ENCODE measurements around the gene RNF187. TPM values are rescaled to one million over a fixed set of nuclear protein-coding genes. Genes with fewer than 3 reads are reported as not detected.

The RNF187 gene
- 32.7 TPM for total RNA-seq (ENCODE audit: insufficient read depth, low replicate concordance)

DNA sequence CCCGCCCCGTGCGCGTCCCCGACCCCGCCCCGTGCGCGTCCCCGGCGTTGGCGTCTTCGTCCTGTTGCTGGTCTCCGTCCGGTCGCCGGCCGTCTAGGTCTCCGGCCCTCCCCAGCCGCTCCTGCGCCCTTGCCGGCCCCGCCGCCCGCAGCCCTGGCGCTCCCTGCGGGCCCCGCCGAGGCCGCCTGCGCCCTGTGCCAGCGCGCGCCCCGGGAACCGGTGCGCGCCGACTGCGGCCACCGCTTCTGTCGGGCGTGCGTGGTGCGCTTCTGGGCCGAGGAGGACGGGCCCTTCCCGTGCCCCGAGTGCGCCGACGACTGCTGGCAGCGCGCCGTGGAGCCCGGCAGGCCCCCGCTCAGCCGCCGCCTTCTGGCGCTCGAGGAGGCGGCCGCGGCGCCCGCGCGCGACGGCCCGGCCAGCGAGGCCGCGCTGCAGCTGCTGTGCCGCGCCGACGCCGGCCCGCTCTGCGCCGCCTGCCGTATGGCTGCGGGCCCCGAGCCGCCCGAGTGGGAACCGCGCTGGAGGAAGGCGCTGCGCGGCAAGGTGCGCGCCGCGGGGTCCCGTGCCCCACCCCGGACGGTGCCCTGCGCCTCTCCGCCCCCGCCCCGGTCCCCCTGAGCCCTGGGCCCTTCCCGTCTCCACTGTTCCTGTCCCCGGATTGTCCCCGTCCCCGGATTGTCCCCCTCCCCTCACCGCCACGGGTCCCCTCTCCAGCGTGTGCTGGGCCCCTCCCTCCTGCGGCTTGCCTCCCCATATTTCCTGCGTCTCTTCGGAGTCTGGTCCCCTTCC lies at the start of gene RNF187:
TSS of gene RNF187 (plus strand) at position 47 of the 789 bp plus-strand sequence.
- DNase-seq (ENCODE audit: low spot score): no peak

DNA sequence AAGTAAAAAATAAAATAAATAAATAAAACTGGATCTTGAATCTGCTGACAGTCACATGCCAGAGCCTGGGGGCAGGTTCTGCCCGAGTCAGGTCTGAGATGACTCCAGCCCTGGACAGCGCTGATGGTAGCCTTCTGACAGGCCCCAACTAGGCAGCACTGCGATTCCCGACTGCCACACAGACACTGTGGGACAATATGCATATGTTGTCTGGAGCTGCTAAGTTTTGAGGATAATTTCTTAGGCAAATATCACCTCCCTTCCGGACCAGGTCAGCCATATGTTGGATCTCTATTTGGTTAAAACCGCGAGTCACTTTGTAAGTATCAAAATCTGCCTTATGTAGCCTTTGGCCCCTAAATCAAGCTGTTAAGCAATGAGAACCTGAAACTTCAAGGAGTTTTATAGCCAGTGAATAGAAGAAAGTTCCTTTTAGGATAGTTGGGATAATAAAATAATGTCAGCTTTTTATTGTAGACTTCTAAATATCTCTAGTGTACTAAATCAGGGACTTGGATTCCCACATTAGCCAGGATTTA lies 49.7 kb upstream of the RNF187 start:
- DNase-seq (ENCODE audit: low spot score): no peak

DNA sequence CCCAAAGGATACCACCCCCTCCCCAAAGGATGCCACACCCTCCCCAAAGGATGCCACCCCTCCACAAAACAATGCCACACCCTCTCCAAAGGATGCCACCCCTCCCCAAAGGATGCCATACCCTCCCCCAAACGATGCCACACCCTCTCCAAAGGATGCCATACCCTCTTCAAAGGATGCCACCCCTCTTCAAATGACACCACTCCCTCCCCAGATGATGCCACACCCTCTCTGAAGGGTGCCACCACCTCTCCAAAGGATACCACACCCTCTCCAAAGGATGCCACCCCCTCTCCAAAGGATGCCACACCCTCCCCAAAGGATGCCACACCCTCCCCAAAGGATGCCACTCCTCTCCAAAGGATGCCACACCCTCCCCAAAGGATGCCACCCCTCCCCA lies 48.9 kb upstream of the RNF187 start:
- DNase-seq (ENCODE audit: low spot score): no peak

DNA sequence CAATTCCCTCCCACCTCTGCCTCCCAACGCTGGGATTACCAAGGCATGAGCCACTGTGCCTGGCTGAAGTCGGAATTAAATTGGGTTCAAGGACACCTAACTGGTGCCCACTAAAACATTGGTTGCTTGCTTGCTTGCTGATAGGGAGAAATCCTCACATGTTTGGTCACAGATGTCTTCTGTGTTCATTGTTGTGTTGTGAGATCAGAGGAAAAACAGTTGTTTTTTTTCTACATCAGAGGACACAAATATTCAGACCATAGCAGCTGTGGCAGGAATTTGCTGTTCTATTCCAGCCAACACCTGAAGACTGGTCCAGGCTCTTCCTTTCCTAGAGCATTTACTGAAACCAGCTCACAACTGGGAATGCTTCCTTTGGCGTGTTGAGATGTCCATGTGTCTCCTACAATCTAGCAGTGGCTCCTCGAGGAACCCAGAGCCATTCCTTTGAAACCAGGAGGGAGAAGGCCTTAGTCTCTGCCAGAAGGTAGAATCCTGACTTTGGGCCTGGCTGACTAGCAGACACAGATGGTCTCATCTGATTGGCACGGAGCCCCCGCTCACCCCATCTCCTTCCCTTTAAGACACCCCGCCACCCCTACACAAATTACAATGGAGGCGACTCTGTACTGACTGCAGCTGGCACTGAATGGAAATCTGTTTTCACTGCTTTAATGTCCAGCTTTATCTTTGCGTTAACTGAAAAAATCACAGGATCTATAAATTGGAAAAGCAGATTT lies 46.3 kb upstream of the RNF187 start:
- DNase-seq (ENCODE audit: low spot score): no peak

DNA sequence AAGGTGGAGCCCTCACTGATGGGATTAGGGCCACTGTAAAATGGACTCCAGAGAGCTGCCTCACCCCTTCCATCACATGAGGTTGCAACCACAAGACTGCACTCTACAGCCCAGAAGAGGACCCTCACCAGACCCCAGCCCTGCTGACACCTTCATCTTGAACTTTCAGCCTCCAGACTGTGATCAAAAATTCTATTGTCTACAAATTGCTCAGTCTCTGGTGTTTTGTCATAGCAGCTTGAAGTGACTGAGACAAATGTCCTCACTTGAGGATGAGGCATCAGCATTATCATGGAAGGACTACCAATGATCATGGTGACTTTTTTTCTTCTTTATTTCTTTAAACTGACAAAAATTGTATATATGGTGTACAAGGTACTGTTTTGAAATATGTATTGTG lies 43.8 kb upstream of the RNF187 start:
- DNase-seq (ENCODE audit: low spot score): no peak

DNA sequence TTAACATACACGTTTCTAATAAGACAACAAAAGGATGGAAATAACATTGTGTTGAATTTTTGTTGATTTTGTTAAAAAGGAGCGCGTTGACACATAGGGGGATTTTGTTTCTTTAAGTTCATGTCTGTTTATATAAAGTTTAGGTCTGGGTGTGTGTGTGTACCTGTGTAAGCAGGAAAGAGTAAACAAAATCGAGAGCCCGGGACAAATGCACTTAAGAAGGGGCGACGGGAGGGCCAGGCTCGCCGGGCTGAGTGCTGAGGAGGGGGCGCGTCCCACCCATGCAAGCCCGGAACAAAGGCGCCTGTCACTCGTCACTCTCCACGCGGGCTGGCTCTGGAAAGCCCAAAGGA lies 41.7 kb upstream of the RNF187 start:
- no peak for DNase-seq (ENCODE audit: low spot score)

DNA sequence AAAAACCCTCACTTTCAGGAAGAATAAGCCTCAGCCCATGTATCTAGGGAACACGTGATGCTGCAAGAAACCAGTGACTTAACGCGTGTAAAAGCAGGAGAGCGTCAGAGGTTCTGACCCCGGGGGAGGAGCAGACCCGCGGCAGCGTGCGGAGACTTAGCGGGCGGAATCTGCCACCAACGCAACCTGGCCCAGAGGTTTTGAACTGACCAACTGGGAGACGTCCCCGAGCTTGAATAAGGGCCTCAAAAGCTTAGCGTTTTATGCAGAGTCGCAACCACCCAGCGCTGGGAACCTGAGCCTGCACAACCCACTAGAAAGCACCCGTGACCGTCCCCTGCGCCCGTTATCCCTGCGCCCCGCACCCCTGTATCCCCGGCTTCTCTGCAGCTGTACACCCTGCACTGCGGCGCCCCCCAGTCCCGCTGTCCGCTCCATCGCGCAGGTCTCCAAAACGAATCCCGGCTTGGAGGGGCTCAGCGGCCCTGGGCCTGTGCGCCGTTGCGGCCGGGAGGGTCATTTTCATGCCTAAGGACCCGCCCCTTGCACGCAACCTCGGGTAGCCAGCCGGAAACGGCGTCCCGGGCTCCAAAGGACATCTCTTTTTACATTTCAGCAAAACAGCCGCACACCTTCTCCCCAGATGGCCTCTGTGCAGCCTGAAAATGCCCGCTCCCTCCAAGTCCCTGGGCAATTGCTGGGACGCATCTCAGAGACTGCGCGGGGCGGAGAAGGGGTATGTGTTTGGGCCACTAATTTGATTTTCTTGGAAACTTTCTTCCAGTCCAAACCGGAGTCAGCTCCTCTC lies 41.1 kb upstream of the RNF187 start:
- peak; percentile 60 for DNase-seq (ENCODE audit: low spot score)

DNA sequence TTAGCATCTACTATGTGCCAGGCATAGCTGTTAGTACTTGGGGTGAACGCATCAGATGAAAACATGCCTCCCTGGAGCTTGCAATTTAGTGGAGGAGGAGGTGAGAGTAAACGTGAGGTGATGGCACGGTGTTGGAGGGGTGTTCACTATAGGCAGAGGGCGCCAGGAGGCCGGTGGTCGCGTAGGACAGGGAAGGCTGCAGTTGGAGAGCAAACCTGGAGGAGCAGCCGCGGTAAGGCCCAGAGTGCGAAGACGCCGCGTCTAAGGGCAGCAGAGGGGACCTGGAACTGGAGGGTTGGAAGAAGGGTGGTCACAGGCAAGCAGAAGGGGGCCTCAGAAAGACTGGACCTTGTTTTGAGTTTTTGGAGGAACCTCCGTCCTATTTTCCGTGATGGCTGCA lies 40.3 kb upstream of the RNF187 start:
- no peak for DNase-seq (ENCODE audit: low spot score)

DNA sequence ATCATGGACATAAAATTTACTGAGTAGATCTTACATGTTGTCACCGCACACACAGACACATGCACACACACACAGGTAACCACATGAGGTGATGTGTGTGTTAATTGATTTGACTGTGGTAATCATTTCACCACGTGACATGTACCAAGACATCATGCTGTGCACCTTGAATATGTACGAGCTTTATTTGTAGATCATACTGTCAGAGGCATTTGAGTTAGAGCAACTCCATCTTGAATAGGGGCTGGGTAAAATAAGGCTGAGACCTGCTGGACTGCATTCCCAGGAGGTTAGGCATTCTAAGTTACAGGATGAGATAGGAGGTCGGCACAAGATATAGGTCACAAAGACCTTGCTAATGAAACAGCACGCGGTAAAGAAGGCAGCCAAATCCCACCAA lies 38.8 kb upstream of the RNF187 start:
- no peak for DNase-seq (ENCODE audit: low spot score)

DNA sequence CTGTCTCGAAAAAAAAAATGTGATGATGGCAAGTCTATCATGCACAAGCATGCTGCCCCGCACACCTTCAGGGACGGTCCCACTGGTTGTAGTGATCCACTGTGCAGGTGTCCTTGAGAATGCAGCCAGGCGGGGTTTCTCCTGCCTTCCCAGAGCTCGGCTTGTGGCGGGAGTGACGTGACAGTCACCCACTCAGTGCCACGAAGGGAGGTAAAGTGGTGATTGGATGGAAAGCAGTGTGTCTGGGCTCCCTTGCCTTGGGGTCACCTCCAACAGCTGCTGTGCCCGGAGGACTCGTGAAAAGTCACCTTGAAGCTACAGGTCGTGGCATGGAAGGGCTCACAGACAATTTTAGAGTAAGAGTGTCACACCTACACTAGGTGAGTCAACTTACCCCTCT lies 37.0 kb upstream of the RNF187 start:
- DNase-seq (ENCODE audit: low spot score): no peak

DNA sequence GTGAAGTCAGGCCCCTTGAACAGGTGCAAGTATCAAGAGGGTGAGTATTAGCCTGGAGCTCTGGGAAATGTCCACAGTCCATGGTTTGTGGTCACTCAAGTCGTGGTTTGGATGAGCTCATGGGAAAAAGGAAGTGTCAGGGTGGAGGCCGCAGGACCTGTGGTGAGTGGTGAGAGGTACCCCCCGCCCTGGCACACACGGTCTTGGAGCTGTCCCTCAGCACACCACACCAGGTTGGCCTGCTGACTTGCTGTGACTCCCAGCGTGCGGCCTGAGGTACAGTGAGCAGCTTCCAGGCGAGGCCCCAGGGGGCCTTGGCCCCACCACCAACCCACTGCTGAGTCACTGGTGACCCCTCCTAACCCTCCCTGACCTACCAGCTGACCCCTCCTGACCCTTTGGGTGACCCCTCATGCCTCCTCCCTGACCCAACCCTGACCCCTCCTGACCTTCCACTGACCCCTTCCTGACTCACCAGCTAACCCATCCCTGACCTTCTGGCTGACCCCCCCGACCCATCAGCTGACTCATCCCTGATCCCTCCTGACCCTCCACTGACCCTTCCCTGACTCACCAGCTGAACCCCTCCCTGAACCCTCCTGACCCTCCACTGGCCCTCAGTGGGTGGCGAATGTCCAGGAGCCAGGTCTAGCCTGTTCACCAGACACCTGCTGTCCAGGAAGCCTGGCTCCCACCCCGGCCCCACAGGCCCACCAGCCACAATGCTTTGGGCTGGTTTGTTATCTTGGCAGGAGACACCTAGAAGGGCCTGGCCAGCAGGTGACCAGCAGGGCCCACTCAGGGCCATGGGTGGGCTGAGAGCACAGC lies 34.8 kb upstream of the RNF187 start:
- no peak for DNase-seq (ENCODE audit: low spot score)

DNA sequence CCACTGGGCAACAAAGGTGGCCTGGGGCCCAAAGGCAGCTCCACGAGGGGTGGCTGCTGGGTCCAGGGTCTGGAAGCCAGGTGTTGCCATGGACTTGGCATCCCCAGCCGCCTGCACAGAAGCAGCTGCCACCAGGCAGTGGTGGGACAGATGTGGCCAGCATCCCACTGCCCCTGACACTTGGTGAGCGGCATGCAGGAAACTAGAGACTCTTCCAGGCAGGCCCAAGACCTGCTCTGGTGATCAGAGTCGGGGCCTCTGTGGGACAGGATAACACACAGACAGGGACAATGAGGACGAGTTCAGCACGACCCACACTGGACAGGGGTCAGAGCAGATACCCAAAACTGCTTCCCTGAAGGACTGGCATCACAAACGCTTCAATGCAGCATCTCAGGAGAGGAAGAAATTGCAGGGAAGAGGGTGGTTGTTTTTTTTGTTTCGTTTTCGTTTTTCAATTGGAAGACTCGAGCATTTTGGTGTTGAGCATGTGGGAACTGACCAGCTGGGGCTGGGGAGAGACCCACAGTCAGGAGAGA lies 34.1 kb upstream of the RNF187 start:
- no peak for DNase-seq (ENCODE audit: low spot score)

DNA sequence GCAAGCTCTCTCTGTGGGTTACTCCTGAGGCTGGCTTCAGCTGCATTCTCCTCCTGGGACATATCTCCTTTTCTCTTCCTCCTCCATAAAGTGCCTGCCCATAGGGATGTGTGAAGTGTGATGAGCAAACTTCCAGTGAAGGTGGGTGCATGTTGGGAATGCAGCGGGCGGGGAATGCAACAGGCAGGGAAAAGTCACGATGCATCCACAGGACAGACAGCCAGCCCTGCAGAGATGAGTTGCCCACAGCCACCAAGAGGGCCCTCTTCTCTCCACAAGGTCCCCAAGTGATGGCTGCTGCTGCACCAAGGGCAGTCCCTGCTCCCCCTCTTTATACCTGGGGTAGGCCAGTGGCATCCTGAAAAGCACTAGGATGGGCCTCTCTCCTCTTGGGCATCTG lies 33.6 kb upstream of the RNF187 start:
- DNase-seq (ENCODE audit: low spot score): no peak

DNA sequence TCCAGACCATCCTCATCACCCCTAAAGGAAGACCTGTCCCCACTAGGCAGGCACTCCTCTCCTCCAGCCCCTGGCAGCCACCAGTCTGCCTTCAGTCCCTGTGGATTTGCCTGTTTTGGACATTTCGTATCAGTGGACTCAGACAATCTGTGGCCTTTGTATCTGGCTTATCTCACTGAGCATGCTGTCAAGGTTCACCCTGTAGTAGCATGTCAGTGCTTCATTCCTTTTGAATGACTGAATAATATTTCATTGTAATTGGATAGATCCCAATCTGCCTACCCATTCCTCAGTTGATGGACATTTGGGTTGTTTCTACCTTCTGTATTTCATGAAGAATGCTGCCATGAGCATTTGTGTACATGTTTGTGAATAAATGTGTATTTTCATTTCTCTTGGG lies 32.9 kb upstream of the RNF187 start:
- no peak for DNase-seq (ENCODE audit: low spot score)

DNA sequence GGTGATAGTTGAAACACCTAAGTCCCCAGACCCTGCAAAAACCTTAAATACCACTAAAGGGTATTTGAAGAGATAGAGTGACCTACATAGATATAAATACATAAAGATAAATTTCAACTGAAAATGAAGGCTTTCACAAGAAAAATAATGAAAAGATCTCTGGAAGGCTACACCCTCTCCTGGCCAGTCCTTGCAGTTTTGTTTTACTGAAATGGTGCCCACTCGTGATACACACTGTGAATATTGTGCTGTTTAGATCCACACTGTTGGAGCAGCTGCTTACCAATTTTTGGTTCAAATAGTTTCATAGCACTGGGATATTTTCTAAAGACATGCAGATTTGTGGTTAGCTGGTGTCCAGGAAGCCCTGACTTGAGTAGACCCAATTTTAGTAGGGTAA lies 31.5 kb upstream of the RNF187 start:
- peak; percentile 13 for DNase-seq (ENCODE audit: low spot score)

DNA sequence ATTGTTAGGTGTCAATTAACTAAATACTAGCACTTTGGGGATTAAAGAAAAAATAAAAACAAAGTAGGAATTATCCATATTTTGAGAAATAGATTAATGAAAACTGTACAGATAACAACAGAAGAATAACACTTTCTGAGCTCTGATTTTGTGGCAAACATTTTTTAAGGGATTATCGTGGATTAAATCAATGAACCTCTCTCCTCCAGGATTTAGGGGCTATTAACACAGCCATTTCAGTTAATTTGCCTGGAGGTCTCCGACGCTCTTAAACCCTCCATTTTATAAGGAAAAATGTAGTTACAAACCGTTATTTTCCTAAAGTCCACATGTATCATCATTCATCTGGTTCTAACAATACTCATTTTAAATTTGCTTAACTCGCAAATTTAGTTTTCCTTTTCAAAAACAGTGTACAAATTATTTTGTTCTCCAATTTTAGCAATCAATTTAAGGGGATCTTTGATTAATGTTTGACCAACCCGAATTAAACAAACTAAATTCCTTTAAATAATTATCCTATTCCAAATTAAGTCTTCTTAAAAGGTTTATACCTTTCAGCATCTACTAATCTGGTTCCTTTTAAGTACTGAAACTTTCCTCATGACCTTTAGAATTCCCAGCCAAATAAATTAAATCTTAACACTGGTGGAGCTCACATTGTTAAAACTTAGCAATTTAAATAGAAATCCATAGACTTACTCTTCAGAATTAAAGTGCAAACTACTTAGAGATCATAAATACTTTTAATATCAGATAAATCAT lies 30.7 kb upstream of the RNF187 start:
- DNase-seq (ENCODE audit: low spot score): no peak

DNA sequence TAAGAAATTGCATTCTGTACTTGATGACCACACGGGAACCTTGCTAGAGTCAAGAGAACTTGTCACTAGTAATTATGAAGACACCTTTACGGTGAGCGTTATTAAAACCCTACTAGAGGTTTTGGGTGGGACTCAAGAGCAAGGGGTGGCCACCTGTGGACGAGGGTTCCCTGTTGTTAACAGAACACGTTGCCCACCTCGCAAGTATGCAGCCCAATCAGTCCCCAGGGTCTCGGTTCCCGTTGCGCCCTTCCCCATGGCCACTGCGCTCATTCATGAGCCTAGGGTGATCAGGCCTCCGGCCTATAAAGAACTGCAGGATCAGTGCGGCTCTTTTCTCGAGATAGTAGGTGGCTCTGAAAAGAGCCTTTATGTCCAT lies 30.2 kb upstream of the RNF187 start:
- no peak for DNase-seq (ENCODE audit: low spot score)

DNA sequence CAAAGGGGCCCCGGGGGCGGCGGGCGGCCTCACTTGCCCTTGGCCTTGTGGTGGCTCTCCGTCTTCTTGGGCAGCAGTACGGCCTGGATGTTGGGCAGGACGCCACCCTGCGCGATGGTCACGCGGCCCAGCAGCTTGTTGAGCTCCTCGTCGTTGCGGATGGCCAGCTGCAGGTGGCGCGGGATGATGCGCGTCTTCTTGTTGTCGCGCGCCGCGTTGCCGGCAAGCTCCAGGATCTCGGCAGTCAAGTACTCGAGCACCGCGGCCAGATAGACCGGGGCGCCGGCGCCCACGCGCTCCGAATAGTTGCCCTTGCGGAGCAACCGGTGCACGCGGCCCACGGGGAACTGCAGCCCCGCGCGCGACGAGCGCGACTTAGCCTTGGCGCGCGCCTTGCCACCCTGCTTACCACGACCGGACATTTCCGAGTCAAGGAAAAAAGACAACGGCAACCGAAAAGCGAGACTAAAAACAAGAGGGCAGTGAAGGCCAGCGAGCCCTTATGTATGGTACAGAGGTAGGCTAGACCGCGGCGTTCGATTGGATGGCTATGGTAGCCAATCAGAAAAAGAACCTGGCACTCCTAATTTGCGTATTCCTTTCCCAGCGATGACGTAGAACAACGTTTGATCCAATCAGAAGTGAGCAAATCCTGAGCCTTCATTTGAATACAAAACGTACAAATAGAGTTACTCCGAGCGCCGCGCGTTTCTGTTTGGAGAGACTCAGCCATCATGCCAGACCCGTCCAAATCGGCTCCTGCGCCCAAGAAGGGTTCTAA lies 29.6 kb upstream of the RNF187 start:
- DNase-seq (ENCODE audit: low spot score): peak; percentile 98

Data from umbilical cord (tissue), 2 donors.